GM18498 (cell line): ENCODE measurements around the gene CRYGS.
"Not testable (repeated sequence)": the region's sequence is repeated elsewhere in the genome, so short reads cannot be mapped to it uniquely, and the experiment has no call there.

Source experiments
- ATAC-seq: cut with Tn5 transposase; IDR thresholded peaks from one replicate; pipeline ENCODE4 v1.9.1; 2021; ENCODE audit warnings: mild to moderate bottlenecking, moderate library complexity; ENCODE audit not compliant: unreplicated experiment

Gene CRYGS

DNA sequence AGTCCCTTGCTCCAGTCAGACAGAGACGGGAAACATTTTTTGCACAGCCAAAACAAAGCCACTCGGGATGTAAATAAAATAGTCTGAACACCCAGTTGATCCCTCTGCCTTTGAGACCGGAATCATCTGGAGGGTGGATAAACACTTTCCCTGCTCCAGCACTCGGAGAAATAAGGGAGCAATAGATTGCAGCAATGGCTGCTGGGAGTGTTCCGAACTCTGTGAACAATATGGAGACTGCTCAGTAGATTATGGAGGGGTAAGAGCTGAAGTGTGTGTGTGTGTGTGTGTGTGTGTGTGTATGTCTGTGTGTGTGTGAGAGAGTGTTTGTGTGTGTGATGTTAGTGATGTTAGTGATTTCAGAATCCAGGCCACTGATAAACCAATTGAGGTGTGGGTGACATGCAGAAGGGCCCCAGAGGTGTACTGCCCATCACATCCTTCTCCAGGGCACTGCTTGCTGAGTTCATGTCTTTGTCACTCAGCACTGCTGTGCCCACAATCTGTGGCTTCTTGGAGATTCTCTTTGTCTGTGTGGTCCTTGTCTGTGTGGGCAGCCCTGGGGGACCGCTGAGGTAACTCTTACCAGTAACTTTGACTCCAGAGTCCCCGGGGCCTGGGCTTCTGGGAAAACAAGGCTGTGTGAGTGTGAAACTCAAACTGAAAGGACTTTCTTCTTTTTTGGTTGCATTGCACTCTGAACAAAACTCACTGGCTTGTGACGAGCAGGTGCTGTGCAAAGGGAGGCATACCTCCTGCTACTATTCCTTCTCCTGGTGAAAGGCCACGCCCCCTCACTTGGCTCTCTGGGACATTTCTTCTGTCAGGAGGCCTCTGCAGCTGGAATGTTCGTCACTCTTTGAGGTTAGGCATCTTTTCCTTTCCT lies 23.0 kb downstream of the CRYGS start:
- peak; percentile 59 for ATAC-seq

DNA sequence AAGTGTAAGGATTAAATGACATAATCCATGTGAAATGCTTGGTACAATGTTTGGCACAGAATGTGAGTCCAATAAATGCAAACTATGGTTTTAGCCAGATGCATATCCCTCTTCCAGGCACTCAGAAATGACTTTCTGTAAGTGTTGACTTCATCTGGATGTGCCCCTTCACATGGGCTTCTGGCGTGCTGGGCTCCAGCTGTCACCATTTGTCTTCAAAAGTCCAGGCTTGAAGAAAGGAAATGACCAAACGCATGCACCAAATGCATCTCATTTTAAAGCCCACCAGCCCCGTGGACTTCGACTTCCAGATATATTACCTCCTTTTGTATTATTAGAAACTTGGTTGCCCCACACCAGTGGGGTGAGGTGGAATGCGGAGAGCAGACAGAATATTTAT lies 23.7 kb downstream of the CRYGS start:
- no peak for ATAC-seq

DNA sequence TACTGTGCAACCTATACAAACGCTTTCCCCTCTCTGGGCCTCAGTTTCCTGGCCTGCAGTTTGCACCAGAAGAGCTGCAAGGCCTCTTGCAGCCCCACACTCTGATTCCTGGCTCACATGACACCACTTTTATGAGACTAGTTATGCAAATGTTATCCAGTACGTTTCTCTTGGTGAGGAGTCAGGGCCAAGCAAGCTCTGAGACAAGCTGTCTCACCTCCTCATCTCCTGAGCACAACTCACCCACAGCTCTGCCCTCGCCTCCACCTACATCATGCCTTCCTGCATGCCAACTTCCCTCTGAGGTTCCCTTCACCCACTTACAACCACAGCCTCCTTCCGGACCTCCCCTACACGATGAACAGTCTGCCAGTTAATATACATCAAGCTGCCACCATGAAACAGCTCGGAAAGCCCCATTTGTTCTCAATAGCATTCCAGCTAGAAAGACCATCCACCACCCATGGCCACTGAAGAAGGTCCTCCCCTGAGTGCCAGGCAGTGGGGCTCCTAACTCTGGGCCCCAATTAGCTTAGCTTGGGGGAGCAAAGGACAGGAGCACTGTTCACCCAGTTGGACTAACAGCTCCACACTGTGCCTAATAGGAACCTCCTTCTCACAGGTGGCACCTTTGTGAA lies 25.0 kb downstream of the CRYGS start:
- peak; percentile 53 for ATAC-seq

DNA sequence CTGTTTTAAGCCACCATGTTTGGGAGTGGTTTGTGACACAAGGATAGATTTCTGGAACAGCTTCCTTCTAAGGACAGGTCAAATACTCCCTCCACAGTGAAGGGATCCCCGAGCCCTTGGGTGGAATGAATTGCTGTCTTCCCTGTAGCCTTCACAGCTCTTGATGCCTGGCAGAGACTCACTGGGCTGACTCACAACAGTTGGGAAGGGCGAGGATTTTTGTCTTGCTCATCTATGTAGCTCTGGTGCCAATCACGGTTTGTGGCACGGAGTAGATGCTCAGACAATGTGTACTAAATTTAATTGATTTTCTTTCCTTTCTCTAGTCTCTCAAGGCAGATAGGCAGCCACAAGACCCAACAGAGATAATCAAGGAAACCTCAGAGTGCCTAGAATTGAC lies 27.0 kb downstream of the CRYGS start:
- ATAC-seq: no peak

DNA sequence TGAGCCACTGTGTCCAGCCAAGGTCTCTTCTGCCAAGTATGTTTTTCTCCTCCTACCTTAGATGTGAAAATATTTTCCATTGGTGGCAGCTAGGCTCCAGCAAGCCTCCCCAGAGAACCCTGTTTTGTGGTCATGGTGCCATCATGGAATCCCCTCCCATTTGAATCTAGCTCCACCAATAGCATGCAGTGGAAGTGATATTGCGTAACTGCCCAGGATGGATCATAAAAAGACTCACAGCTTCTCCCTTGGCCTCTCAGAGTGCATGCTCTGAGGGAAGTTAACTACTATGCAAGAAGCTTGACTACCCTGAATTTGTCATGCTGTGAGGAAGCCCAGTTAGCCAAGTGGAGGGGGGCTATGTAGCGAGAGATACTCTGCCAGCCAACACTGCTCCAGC lies 27.5 kb downstream of the CRYGS start:
- no peak for ATAC-seq

DNA sequence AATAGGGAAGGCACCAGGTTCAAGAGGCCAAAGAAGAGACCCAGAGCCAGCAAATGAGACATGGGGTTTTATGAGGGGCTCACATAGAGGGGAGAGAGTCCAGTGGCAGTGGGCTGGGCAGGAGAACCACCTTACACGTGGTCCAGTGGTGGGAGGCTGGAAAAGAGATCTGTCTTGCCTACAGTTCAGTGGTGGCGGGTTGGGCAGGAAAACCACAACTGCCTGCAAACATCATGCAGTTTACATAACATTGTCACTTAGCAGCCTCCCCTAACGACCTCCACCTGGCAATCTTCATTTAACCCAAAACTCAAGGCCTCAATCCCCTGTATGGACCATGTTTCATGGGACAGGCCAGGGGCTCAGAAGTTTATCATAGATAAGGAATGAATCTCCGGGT lies 29.1 kb downstream of the CRYGS start:
- no peak for ATAC-seq

DNA sequence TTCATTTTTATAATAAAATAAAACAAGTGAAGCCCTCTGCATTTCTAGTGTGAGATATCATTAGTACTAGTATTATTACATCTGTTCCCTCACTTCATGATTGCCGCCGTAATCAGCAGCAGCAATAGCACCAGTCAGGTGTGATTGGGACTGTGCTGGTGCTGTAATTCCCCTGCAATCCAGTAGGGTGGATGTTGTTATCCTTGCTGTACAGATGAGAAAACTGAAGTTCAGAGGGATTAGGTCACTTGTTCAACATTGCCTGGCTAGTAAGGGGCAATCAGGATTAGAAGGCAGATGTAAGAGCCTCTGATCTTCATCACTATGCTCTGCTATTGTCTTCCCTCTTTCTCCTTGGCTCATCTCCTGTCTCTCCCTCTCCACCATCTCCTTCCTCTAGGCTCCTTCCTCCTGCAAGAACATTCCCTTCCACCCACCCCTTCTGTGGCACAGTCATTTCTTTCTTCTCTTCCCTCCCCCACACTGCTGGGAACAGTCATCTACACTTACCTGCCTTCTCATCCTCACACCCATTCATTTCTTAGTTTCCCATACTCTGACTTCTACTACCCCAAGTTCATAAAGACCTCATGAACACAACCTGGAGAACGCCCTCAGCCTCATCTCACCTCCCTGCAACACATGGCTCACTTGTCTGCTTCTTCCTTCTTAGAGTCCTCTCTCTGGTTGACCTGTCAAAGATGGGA lies 29.7 kb downstream of the CRYGS start:
- ATAC-seq: no peak

DNA sequence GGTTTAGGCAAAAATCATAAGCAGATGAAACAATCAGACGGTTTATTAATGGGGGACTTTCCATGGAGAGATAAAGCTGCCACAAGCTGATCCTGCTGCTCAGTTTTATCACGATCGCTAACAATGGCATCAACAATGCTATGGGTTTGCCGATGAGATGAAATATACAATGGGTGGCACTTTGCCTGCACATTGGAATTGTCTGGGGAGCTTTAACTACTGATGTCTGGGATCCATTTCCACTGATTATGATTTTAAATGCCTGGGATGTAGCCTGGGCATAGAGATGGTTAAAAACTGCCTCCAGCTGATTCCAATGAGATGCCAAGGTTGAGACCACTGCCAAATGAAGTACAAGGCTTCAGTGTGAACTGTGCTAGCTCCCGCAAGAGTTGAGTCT lies 30.8 kb downstream of the CRYGS start:
- no peak for ATAC-seq

DNA sequence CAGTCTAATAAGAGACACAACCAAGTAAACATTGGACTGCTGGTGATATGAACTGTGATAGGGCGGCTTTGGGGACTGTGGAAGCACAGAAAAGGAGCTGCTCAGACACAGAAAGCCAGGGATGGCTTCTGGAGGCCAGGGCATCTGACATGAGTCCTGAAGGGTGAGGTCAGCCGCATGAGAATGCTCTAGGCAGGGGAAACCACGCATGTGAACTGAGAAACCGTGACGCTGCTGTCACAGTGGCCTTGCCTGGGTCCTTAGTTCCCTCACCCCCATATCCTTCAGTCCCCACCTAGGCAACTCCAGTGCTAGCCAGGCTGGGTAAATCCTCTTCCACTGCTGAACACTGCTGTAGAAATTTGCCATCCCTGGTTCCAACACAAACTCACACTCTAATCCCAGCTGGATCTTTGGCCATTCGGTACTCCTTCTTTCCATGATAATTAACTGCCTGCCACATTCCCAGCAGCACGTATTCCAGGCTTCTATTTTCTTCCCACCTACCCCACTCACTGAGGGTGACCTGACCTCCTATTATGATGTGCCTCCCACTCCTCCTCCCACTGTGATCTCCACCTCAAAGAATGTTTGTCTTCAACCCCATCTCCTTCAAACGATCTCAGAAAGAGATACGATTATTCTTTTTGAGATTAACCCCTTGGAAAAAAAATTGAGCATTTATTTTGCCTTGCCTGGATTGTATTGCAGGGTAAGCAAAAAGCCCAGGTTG lies 31.4 kb downstream of the CRYGS start:
- ATAC-seq: no peak

DNA sequence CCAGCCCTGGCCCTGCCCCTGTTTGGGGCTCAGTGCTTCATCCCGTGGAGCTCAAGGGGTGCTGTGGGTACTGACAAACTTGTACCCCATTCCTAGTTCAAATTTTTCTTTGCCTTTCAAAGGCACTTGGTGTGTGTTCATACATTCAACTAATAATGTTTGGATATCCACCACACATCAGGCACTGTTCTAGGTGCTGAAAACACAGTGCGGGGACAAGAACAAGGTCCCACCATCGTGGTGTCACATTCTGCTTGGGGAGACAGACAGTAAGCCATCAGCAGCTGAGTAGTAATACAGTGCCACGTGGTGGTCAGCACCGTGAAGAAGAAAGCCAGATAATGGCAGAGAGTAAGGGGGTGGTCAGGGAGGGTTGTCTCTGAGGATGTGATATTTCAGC lies 32.5 kb downstream of the CRYGS start:
- ATAC-seq: no peak

DNA sequence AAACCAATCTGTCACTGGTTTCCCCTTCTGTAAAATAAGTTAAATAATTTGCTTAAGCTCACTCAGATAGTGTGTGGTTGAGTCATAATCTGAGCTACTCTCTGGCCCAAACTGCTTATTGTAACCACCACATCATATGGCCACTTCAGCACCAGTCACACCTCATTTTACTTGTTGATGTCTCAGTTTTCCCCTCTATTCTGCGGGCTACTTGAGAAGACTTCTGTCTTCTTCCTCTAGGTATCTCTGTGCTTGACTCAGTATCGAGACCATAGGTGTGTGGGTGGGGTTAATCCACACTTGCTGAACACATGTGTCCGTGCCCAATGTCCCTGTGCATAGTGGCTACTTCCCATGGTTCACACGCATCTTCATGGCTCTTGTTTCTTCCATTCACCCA lies 32.9 kb downstream of the CRYGS start:
- ATAC-seq: peak; percentile 81

DNA sequence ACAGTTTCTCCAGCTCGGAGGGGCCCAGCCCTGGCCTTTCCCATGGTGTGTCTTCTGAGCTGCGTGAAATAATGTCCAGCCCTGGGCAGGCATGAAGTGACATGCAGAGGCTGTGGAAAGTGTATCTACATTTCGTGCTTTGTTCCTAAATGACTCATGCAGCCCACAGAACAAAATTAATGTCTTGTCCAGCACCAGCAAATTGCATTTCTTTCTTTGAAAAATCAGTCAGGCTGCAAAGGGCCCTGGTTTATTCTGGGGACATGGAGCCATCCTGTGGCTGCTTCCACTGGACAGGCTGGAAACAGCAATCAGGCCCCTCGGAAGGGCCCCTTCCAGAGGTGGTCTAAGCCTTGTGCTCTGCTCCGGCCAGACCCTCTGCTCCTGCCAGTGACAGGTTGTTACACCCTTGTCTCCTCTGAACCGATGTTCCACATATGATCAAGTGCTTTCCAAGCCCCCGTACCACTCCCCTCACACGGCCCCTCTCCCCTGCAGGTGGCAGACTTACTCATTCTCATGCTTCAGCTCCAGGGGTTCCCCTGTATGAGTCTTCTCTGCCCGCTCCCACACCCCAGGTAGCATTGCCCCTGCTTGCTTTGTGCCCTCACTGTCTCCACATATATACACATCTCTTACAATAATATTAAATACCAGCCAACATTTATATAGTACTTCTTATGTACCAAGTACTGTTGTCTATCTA lies 33.7 kb downstream of the CRYGS start:
- peak; percentile 31 for ATAC-seq

DNA sequence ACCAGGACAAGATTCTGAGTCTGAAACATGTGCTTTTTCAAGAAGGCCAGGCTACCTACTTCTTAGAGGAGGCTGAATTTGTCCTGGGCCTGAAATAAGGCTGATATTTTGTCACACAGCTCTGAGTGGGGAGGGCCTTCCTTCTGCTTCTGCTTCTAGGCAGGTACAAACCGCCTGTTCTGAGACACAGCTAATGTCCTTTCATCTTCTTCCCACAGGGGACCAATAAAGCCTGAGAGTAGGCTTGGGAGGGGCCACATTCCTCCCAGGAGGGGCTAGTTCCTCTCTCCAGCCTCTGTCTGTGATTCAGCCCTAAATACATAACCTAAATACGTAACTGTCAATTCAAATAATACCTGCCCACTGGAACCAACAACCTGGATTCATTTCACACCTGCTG lies 34.8 kb downstream of the CRYGS start:
- ATAC-seq: no peak

DNA sequence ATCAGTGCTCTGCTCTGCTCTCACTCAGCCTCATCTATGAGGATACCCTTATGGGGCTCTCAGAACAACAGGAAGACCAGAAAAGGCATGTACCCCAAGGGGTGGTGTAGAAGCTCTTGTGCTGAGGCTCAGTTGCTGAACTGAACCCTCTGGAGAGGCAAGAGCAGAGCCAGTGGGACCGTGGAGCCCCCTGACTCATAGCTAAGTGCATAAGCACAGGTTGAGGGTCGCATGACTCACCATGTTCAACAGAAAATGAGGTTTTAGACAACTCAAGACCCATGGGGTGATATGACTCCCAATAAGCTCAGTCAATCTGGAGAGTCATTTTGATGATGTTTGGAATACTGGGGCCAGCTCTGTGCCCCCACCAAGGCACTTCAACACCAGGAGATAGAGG lies 37.3 kb downstream of the CRYGS start:
- no peak for ATAC-seq

DNA sequence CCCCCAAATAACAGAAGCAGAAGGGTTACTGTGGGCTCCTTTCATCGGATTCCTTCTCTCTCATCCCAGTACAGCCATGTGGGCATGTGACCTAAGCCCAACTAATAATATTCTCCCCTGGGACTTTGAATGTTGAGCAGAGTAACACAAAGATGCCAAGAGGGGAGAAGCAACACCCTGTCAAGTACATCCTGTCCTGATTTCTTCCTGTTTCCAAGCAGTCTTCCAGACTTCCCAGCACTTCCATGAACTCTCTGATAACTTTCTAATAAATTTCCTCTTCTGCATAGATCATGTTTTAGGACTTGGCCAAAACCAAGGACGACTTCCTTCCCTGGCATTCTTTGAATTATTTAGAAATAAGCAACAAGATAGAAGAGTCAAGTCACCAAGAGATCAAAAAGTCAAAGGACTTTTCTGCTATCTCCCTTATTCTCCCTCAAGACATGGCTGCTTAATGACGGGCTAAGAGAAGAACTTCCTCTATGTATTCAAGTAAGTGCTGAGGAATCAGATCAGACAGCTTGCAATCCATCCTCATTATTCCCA lies 37.9 kb downstream of the CRYGS start:
- ATAC-seq: no peak

DNA sequence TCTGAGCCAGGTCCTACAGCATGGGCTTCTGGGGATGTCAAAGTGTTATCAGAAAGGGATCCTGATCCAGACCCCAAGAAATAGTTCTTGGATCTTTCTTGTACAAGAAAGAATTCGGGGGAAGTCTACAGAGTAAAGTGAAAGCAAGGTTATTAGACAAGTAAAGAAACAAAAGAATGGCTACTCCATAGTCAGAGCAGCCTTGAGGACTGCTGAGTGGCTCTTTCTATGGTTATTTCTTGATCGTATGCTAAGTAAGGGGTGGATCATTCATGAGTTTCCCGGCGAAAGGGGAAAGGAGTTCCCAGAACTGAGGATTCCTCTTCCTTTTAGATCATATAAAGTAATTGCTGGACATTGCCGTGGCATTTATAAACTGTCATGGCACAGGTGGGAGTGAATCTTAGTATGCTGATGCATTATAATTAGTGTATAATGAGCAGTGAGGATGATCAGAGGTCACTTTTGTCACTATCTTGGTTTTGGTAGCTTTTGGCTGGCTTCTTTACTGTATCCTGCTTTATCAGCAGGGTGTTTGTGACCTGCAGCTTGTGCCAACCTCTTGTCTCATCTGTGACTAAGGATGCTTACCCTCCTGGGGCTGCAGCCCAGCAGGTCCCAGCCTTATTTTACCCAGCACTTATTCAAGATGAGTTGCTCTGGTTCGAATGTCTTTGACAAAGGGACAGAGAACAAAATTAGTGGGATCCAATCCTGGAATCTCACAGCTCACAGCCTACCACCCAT lies 41.0 kb downstream of the CRYGS start:
- ATAC-seq: no peak

DNA sequence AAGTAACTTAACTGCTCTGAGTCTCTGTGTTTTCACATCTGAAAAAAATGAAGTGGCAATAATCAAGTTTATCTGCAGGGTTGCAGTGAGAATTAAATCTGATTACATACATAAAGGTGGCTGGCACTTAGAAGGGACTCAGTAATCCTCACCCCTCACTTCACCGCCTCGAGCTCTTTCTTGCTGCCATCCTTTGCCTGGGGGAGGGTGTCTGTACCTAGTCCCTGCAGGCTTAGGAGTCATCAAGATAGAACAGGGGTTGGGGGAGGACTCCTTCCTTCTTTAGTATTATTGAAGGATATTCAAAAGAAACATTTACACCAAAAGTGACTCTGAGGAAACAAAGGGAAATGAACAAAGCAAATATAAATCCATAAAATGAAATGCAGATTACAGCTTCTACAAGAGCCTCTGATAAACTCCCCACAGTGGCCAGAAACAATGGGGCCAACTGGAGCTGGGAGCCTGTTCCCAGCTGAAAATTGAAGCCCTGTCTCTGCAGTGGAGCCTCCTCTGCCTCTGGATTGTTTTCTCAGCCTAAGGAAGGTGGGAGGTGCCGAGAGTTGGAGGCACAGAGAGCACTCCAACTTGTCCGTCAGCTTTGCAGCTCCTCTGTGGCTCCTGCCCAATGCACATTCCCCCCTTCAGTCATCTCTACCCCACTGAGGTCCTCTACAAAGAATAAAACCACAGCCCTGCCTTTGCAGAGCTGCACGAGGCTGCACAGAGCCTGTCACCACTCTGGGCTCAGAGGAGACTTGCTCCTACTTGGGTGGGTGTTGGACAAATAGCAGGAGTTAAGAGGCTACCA lies 41.8 kb downstream of the CRYGS start:
- no peak for ATAC-seq

DNA sequence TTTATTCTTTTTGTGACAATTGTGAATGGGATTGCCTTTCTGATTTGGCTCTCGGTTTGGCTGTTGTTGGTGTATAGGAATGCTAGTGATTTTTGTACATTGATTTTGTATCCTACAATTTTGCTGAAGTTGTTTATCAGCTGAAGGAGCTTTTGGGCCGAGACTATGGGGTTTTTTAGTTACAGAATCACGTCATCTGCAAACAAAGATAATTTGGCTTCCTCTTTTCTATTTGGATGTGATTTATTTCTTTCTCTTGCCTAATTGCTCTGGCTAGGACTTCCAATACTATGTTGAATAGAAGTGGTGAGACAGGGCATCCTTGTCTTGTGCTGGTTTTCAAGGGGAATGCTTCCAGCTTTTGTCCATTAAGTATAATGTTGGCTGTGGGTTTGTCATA lies 44.2 kb downstream of the CRYGS start:
- not testable (repeated sequence) for ATAC-seq

DNA sequence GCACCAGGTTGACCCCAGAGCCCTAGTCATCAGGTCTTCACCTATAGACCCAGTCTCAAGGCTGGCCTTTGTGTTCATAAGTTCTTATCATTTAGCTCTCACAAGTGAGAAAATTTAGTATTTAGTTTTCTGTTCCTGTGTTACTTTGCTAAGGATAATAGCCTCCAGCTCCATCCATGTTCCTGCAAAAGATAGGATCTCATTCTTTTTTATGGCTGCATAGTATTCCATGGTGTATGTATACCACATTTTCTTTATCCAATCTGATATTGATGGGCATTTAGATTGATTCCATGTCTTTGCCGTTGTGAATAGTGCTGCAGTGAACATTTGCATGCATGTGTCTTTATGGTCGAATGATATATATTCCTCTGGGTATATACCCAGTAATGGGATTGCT lies 46.2 kb downstream of the CRYGS start:
- not testable (repeated sequence) for ATAC-seq
